Stomach (tissue), 9 donors: ENCODE data around the gene EIF5AL1. TPM values are rescaled to one million over a fixed set of nuclear protein-coding genes. Genes with fewer than 3 reads are reported as not detected.
"Not testable (repeated sequence)": the region's sequence is repeated elsewhere in the genome, so short reads cannot be mapped to it uniquely, and the experiment has no call there.

ENCODE experiments used
- DNase-seq, 2 donors: peaks; one replicate each; pipeline versions ENCODE4 v3.0.0 to v3.0.0-alpha.2; 2013 to 2019
- H3K27ac ChIP-seq, 5 donors: fragments of 200-600 bp in 4 of 5; sonication (generic) in 4 of 5; one replicate each; pipeline ENCODE4 v1.5.1; 2013 to 2019; ENCODE audit warnings: mild to moderate bottlenecking in 1 of 5, moderate library complexity in 1 of 5
- H3K27me3 ChIP-seq, 3 donors: fragments of 200-600 bp; sonication (generic); one replicate each; pipeline ENCODE4 v1.5.1; 2017 to 2019; ENCODE audit warnings: mixed run types in 1 of 3
- H3K36me3 ChIP-seq, 4 donors: fragments of 200-600 bp; sonication (generic); 1 replicate in 3 of 4; 2 replicates in 1 of 4; pipeline ENCODE4 v1.5.1; 2016 to 2019
- H3K4me1 ChIP-seq, 4 donors: fragments of 200-600 bp; sonication (generic); one replicate each; pipeline ENCODE4 v1.5.1; 2016 to 2019
- H3K4me3 ChIP-seq, 4 donors: fragments of 200-600 bp; sonication (generic) in 3 of 4; one replicate each; pipeline ENCODE4 v1.5.1; 2016 to 2019; ENCODE audit warnings: mild to moderate bottlenecking in 1 of 4
- H3K9me3 ChIP-seq, 4 donors: fragments of 200-600 bp; sonication (generic); one replicate each; pipeline ENCODE4 v1.5.1; 2016 to 2019
- EP300 ChIP-seq: sonication (generic); formaldehyde crosslinking; IDR thresholded peaks from one replicate; pipeline ENCODE4 v1.6.1; 2017; ENCODE audit warnings: antibody characterized with exemption
- POLR2A ChIP-seq, 4 donors: fragments of 450-650 bp; IDR thresholded peaks; one replicate each; pipeline ENCODE4 v1.6.1; 2016; ENCODE audit warnings: antibody characterized with exemption in 4 of 4, control low read depth in 2 of 4, mild to moderate bottlenecking in 1 of 4, moderate library complexity in 1 of 4
- POLR2AphosphoS5 ChIP-seq, 3 donors: sonication (generic); formaldehyde crosslinking; IDR thresholded peaks; one replicate each; pipeline ENCODE4 v1.6.1; 2016; ENCODE audit warnings: antibody characterized with exemption in 3 of 3
- WGBS, 5 donors: extraction: QIAGEN DNeasy Blood & Tissue Kit in 3 of 5; methylation state at CpG; one replicate each; pipeline versions ENCODE4 v1.1.5 to v1.1.7; 2013 to 2018; 5-methylcytosine and 5-hydroxymethylcytosine counted together
- intact Hi-C: fragments of 100-400 bp; cut with DNase I; formaldehyde crosslinking; loops from one replicate; pipeline ENCODE4 v1.15.1; 2023; ENCODE audit warnings: low total_unique reads
- polyA plus RNA-seq, 3 donors: library from polyadenylated mRNA; stranded (reverse); fragments of 200-250 nt; gene quantifications; one replicate each; pipeline ENCODE4 v1.2.3, GENCODE V29; 2013
- total RNA-seq, 5 donors: library from RNA; depleted of rRNA; stranded (reverse); fragments of >200 nt; gene quantifications; one replicate each; pipeline versions ENCODE4 v1.1.0 to v1.2.3, GENCODE V29; 2014 to 2016
- TF ChIP-seq, protein P1 (sequence below), 7 experiments: fragments of 450-650 bp in 4 of 7; fragments of 200-600 bp in 3 of 7; sonication (generic) in 3 of 7; IDR thresholded peaks; one replicate each; pipeline ENCODE4 v1.5.1; 2016 to 2019; ENCODE audit warnings: antibody characterized with exemption in 7 of 7, control low read depth in 2 of 7, mild to moderate bottlenecking in 1 of 7
- donor health status: healthy with polysubstance abuse.
- donor health status: Bipolar disorder and iron deficiency.
- donor health status: healthy.

The EIF5AL1 gene
- total and polyA plus RNA-seq, 8 donors, result 0.18 to 0.75 (median 0.46) TPM; not detected in 3

GRCh38 chr10:79547128-79547527 is 34.8 kb downstream of the EIF5AL1 start:
- H3K27me3 ChIP-seq, intact Hi-C loops, H3K9me3 ChIP-seq, H3K36me3 ChIP-seq, H3K4me3 ChIP-seq, H3K4me1 ChIP-seq, DNase-seq, H3K27ac ChIP-seq: not testable (repeated sequence)
- WGBS, 5 donors, result 43 to 74% (median 68%) methylated on average over 2 of the region's 2 CpGs

DNA sequence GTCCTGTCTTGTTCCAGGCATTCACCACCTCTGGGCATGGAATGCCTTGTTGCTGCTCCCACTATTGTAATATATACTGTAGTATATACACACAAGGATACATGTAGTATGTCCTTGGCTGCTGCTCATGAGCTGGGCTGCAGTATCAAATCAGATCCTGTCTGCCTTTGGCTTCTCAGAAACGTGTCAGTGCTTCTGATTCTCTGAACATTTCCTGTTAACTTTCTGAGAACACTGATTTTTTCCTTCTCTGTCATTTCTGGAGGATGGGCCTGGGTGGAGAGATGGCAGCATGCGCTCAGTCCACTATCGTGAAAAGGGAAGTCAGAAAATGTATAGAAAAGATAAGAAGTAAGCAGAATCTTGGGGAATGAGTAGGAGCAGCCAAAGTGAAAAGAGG is 35.6 kb downstream of the EIF5AL1 start:
- H3K4me1 ChIP-seq, result no peaks in the 10 kb centered on the region
- no peak overlapping the region for H3K4me3 ChIP-seq
- no peaks in the 10 kb centered on the region for H3K9me3 ChIP-seq
- H3K27ac ChIP-seq, result no peak overlapping the region
- no peak for DNase-seq
- TF ChIP-seq EP300 (no peak), POLR2A (IDR thresholded peaks at IDR 0.05) (no peak), POLR2AphosphoS5 (IDR thresholded peaks at IDR 0.05) (no peak)
- TF ChIP-seq, protein P1, sequence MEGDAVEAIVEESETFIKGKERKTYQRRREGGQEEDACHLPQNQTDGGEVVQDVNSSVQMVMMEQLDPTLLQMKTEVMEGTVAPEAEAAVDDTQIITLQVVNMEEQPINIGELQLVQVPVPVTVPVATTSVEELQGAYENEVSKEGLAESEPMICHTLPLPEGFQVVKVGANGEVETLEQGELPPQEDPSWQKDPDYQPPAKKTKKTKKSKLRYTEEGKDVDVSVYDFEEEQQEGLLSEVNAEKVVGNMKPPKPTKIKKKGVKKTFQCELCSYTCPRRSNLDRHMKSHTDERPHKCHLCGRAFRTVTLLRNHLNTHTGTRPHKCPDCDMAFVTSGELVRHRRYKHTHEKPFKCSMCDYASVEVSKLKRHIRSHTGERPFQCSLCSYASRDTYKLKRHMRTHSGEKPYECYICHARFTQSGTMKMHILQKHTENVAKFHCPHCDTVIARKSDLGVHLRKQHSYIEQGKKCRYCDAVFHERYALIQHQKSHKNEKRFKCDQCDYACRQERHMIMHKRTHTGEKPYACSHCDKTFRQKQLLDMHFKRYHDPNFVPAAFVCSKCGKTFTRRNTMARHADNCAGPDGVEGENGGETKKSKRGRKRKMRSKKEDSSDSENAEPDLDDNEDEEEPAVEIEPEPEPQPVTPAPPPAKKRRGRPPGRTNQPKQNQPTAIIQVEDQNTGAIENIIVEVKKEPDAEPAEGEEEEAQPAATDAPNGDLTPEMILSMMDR (IDR thresholded peaks at IDR 0.05), result no peak
- 45 to 56% (median 51%) methylated on average over 3 of the region's 3 CpGs for whole genome bisulfite sequencing, 5 donors
- intact Hi-C loops, result no loop called here
- H3K36me3 ChIP-seq, result no peaks in the 10 kb centered on the region
- peaks cover 0 to 11% (median 0%) of the 10 kb centered on the region in 3 donors for H3K27me3 ChIP-seq

DNA sequence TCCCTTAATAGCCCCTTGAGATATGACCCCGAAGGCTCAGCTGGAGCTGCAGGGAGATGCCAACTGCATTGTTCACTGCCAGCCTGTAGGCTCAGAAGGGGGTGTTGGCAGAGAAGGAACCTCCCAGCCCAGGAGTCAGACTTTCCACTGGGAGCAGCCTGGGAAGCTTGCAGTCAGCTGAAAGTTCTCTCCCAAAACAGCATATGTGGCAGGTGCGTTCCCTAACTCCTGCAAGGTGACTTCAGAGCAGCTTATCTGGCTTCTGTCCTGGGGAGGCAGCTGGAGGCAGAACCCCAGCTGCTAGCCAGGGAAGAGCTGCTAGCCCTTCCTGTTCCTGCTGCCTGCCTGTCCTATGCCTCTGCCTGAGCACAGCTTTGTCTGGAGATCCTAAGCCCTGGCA is 39.8 kb downstream of the EIF5AL1 start:
- Histone ChIP-seq H3K36me3 (no peaks in the 10 kb centered on the region), H3K4me3 (no peak overlapping the region), H3K4me1 (no peaks in the 10 kb centered on the region), H3K27me3 (peaks cover 0 to 11% (median 0%) of the 10 kb centered on the region in 3 donors), H3K27ac (no peak overlapping the region), H3K9me3 (no peaks in the 10 kb centered on the region)
- no peak for DNase-seq
- intact Hi-C loops, result no loop called here
- 50 to 73% (median 67%) methylated on average over 2 of the region's 2 CpGs for WGBS, 5 donors
- TF ChIP-seq EP300 (no peak), POLR2A (IDR thresholded peaks at IDR 0.05) (no peak), POLR2AphosphoS5 (IDR thresholded peaks at IDR 0.05) (no peak)
- TF ChIP-seq, protein P1 (IDR thresholded peaks at IDR 0.05), result no peak

DNA sequence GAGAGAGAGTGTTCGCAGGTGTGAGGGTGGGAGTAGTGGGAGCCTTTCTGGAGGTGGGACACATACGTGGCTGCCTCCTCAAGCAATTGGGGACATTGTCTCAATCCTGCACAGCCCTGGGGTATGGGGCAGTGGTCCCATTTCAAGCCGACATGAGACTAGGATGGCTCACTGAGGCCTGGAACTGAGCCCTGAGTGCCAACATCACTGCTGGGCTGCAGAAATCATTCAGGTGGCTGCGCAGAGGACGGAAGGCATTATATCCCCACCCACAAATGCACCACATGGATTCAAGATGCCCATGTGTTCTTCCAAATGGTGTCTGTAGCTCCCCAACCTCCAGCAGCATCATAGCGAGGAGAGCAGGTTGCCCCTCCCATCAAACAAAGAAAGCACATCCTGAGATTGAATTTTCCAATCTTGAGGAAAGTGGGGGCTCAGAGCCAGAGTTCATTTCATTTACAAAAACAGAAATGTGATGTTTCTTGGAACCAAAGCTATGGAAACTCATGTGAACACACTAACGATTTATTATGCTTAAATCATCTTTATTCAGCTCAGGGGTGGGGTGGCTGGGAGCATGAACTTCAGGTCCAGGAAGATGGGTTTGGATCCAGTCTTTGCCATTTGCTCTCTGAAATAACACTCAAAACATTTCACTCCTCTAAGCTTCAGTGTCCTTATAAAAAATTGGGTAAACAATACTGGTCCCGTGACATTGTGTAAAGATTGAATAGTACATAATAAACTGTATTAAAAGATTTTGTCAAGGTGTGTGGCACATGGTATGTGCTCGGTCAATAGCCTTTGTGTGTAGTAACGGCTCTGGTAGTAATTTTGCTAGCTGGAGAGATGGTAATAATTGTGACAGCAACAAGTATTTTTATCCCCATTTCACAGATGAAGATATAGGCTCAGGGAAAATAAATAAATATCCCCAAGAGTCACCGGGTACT is 43.3 kb downstream of the EIF5AL1 start:
- intact Hi-C loops, result no loop called here
- no peak overlapping the region for H3K4me3 ChIP-seq

GRCh38 chr10:79556961-79557360 is 44.6 kb downstream of the EIF5AL1 start:
- H3K36me3 ChIP-seq, H3K27me3 ChIP-seq, H3K27ac ChIP-seq, H3K9me3 ChIP-seq, DNase-seq, H3K4me3 ChIP-seq, intact Hi-C loops, H3K4me1 ChIP-seq: not testable (repeated sequence)
- whole genome bisulfite sequencing, 5 donors, result 81 to 93% (median 85%) methylated on average over 2 to 3 of the region's 3 CpGs

More for the DNA sequence above, 43.3 kb downstream of the EIF5AL1 start:
- H3K4me1 ChIP-seq, result no peaks in the 10 kb centered on the region
- DNase-seq, result no peak
- 68 to 78% (median 70%) methylated on average over 8 to 11 of the region's 11 CpGs for WGBS, 5 donors
- peaks cover 0 to 11% (median 0%) of the 10 kb centered on the region in 3 donors for H3K27me3 ChIP-seq
- H3K36me3 ChIP-seq, result no peaks in the 10 kb centered on the region
- TF ChIP-seq, protein P1 (IDR thresholded peaks at IDR 0.05), result no peak
- H3K9me3 ChIP-seq, result no peaks in the 10 kb centered on the region
- no peak overlapping the region for H3K27ac ChIP-seq
